ENCODE measurements around the gene TSG101. TPM values are rescaled to one million over a fixed set of nuclear protein-coding genes. Genes with fewer than 3 reads are reported as not detected.

TSG101 gene
- total RNA-seq, 4 donors from 2014 or later = 106 to 180 (median 170) TPM

DNA sequence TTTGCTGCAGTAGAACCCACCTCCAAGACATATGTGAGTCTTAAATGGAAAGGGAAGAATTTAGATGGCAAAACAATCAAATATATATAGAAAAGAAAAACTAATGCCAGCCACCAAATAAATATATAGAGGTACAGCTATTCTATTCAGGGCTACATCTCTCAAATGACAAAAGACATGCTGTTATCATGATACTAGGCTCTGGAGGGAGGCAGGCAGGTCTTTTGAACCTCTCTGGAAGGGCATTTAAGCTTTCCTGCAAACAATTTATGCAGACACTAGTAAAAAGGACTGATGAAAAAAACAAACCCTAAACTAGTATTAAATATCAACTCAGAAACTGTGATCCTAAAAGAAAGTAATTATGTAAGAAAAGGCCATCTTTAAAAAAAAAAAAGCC is 37.4 kb upstream of the TSG101 start:
- Histone ChIP-seq H3K4me1 (no peaks in the 10 kb centered on the region), H3K27ac (no peak overlapping the region), H3K9me3 (no peaks in the 10 kb centered on the region), H3K27me3 (no peaks in the 10 kb centered on the region), H3K36me3 (peaks cover 0 to 49% of the 10 kb centered on the region in 2 donors), H3K4me3 (no peak overlapping the region)
- in situ Hi-C loops (cut with MboI; ENCODE audit: low sequenced_read_pairs in 4 of 4) = no loop called here
- no peak for TF ChIP-seq POLR2A (IDR thresholded peaks at IDR 0.05)
- TF ChIP-seq, protein P1, sequence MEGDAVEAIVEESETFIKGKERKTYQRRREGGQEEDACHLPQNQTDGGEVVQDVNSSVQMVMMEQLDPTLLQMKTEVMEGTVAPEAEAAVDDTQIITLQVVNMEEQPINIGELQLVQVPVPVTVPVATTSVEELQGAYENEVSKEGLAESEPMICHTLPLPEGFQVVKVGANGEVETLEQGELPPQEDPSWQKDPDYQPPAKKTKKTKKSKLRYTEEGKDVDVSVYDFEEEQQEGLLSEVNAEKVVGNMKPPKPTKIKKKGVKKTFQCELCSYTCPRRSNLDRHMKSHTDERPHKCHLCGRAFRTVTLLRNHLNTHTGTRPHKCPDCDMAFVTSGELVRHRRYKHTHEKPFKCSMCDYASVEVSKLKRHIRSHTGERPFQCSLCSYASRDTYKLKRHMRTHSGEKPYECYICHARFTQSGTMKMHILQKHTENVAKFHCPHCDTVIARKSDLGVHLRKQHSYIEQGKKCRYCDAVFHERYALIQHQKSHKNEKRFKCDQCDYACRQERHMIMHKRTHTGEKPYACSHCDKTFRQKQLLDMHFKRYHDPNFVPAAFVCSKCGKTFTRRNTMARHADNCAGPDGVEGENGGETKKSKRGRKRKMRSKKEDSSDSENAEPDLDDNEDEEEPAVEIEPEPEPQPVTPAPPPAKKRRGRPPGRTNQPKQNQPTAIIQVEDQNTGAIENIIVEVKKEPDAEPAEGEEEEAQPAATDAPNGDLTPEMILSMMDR (IDR thresholded peaks at IDR 0.05 in 4 of 5, conservative IDR thresholded peaks at IDR 0.05 in 1 of 5) = no peak
- DNase-seq (no peak), ATAC-seq (no peak)
- intact Hi-C loops (cut with DNase I; ENCODE audit: low total_unique reads) = no loop called here

- H3K27me3 ChIP-seq = no peaks in the 10 kb centered on the region
- ATAC-seq (no peak), DNase-seq (no peak)
- peaks cover 0 to 48% of the 10 kb centered on the region in 2 donors for H3K36me3 ChIP-seq
- TF ChIP-seq, protein P1 (IDR thresholded peaks at IDR 0.05 in 4 of 5, conservative IDR thresholded peaks at IDR 0.05 in 1 of 5) = no peak
- no peak for TF ChIP-seq POLR2A (IDR thresholded peaks at IDR 0.05)
- no peak overlapping the region for H3K27ac ChIP-seq
- no peak overlapping the region for H3K4me3 ChIP-seq
- in situ Hi-C loops (cut with MboI; ENCODE audit: low sequenced_read_pairs in 4 of 4) = no loop called here
- H3K4me1 ChIP-seq = no peaks in the 10 kb centered on the region
- intact Hi-C loops (cut with DNase I; ENCODE audit: low total_unique reads) = no loop called here
- H3K9me3 ChIP-seq = no peaks in the 10 kb centered on the region
Observed at GRCh38 chr11:18563090-18563730, 36.5 kb upstream of the TSG101 start.

DNA sequence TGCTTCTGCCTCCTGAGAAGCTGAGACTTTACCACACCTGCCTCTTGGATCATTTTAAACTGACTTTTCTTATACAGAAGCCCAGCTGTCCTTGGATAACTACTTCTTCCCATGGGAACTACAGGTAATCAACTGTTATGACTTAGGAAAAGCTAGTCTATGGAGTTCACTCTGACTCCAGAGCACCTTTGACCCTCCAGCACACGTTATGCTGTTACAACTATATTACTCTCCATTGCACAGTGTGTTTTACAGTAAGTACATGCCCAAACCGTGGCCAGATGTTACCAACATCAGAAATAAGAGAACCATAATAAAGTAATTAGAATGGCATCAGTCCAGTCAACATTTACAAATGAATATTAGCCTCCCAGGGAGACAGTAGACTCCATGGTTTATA is 21.3 kb upstream of the TSG101 start:
- H3K36me3 ChIP-seq = peaks cover 2 to 57% of the 10 kb centered on the region in 2 donors
- no peaks in the 10 kb centered on the region for H3K27me3 ChIP-seq
- H3K4me1 ChIP-seq = no peaks in the 10 kb centered on the region
- DNase-seq = no peak
- no peak overlapping the region for H3K4me3 ChIP-seq
- intact Hi-C loops (cut with DNase I; ENCODE audit: low total_unique reads) (no loop called here), in situ Hi-C loops (cut with MboI; ENCODE audit: low sequenced_read_pairs in 4 of 4) (no loop called here)
- H3K9me3 ChIP-seq = no peaks in the 10 kb centered on the region
- TF ChIP-seq, protein P1 (IDR thresholded peaks at IDR 0.05 in 4 of 5, conservative IDR thresholded peaks at IDR 0.05 in 1 of 5) = no peak
- no peak for TF ChIP-seq POLR2A (IDR thresholded peaks at IDR 0.05)
- no peak for ATAC-seq
- no peak overlapping the region for H3K27ac ChIP-seq

DNA sequence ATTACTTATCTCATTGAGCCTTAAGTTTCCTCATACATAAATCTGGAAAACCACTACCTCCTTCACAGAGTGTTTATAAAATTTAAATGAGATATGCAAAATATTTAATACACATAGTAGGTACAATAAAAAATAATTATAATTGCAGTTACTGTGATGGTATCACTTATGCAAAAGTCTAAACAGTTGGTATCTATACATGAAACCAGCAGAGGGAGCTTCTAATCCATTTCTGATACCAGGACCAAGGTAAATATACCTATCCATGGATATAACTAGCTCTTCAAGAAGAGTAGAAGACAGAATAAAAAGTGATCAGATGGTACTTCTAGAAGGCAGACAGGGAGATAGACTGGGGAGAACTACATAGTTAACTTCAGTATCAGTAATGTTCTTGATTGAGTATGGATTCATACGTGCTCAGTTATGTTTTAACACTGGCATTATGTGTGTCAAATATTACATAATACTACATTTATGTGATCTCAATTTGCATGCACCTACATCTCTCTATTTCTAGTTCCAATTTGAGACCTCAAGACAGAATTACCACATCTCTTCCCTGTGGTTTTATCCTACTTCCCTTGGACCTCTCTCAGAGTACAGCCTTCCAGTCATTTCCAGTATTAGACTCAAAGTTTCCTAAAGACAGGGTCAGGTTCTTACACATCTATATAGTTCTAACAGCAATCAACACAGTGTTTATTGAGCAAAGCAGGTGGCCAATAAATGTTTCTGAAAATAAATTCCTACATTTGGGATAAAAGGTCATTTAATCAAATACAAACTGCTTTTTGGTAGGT is 13.7 kb upstream of the TSG101 start:
- intact Hi-C loops (cut with DNase I; ENCODE audit: low total_unique reads) (no loop called here), in situ Hi-C loops (cut with MboI; ENCODE audit: low sequenced_read_pairs in 4 of 4) (no loop called here)
- Histone ChIP-seq H3K4me3 (no peak overlapping the region), H3K27ac (no peak overlapping the region), H3K27me3 (no peaks in the 10 kb centered on the region), H3K36me3 (peaks cover 0 to 39% of the 10 kb centered on the region in 2 donors), H3K9me3 (no peaks in the 10 kb centered on the region), H3K4me1 (no peaks in the 10 kb centered on the region)
- no peak for DNase-seq
- TF ChIP-seq, protein P1 (IDR thresholded peaks at IDR 0.05 in 4 of 5, conservative IDR thresholded peaks at IDR 0.05 in 1 of 5) = peak in 3 of 5 experiments; percentile 9 to 27 (median 24)
- TF ChIP-seq POLR2A (IDR thresholded peaks at IDR 0.05) = no peak
- no peak for ATAC-seq
